Ovary (tissue), 3 donors: ENCODE results near the gene MPPED1.

Experiments used
- EP300 ChIP-seq: sonication (generic); formaldehyde crosslinking; IDR thresholded peaks from one replicate; pipeline ENCODE4 v1.6.1; 2017; ENCODE audit warnings: antibody characterized with exemption
- POLR2A ChIP-seq: fragments of 450-650 bp; IDR thresholded peaks from one replicate; pipeline ENCODE4 v1.6.1; 2017; ENCODE audit warnings: antibody characterized with exemption, mild to moderate bottlenecking, moderate library complexity
- TF ChIP-seq, protein P1 (sequence below), 3 donors: fragments of 450-650 bp in 2 of 3; fragments of 200-600 bp in 1 of 3; IDR thresholded peaks; one replicate each; pipeline versions ENCODE4 v1.5.1 to v1.8.0; 2016 to 2022; ENCODE audit warnings: antibody characterized with exemption in 3 of 3, mild to moderate bottlenecking in 1 of 3
- donor health status: DM: no; HTN: no; CAD: no.

DNA sequence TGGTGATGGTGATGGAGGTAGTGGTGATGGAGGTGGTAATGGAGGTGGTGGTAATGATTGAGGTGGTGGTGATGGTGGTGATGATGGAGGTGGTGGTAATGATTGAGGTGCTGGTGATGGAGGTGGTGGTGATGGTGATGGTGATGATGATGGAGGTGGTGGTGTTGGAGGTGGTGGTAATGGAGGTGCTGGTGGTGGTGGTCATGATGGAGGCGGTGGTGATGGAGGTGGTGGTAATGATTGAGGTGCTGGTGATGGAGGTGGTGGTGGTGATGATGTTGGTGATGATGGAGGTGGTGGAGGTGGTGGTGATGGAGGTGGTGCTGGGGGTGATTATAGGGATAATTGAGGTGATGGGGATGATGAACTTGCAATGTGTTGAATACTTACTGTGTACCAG is 79.9 kb downstream of the MPPED1 start:
- TF ChIP-seq, protein P1, sequence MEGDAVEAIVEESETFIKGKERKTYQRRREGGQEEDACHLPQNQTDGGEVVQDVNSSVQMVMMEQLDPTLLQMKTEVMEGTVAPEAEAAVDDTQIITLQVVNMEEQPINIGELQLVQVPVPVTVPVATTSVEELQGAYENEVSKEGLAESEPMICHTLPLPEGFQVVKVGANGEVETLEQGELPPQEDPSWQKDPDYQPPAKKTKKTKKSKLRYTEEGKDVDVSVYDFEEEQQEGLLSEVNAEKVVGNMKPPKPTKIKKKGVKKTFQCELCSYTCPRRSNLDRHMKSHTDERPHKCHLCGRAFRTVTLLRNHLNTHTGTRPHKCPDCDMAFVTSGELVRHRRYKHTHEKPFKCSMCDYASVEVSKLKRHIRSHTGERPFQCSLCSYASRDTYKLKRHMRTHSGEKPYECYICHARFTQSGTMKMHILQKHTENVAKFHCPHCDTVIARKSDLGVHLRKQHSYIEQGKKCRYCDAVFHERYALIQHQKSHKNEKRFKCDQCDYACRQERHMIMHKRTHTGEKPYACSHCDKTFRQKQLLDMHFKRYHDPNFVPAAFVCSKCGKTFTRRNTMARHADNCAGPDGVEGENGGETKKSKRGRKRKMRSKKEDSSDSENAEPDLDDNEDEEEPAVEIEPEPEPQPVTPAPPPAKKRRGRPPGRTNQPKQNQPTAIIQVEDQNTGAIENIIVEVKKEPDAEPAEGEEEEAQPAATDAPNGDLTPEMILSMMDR (IDR thresholded peaks at IDR 0.05): no peak
- TF ChIP-seq POLR2A (no peak), EP300 (no peak)
